K562 (cell line): ENCODE measurements around the gene PYGM. TPM values are rescaled to one million over a fixed set of nuclear protein-coding genes. Genes with fewer than 3 reads are reported as not detected.

Experiments
- ATAC-seq: fragments of 200-7000 bp; cut with Tn5 transposase; 3 replicates; pipeline ENCODE4 v1.9.1; 2020; ENCODE audit warnings: moderate library complexity
- Bru-seq: library from RNA; stranded (reverse); fragments of 400-500 nt; gene quantifications from one replicate; lab custom pipeline; 2021; lab: Mats Ljungman, UMichigan
- BruChase-seq, 2 experiments: library from RNA; stranded (reverse); fragments of 400-500 nt; gene quantifications; one replicate each; lab custom pipeline; 2021; lab: Mats Ljungman, UMichigan
- BruUV-seq: library from RNA; stranded (reverse); fragments of 400-500 nt; replicated peaks from 2 replicates; lab custom pipeline; 2021; lab: Mats Ljungman, UMichigan
- CTCF ChIA-PET: fragments of 300-600 bp; formaldehyde crosslinking; extraction: SDS; loops from one replicate; lab custom pipeline; 2021; ENCODE audit warnings: low intra/inter-chr PET ratio; lab: Yijun Ruan, JAX
- POLR2A ChIA-PET: fragments of 300-600, 350-650 bp; sonication (Branson Sonifier 250); formaldehyde crosslinking; extraction: SDS; loops from one replicate; lab custom pipeline; 2021; ENCODE audit warnings: antibody characterized with exemption, inconsistent platforms; lab: Yijun Ruan, JAX
- DNase-seq, 4 experiments: peaks; one replicate each; pipeline versions ENCODE4 v3.0.0 to v3.0.0-alpha.2; 2011 to 2018; ENCODE audit warnings: low spot score in 3 of 4, mixed read lengths in 3 of 4; ENCODE audit errors: extremely low read depth in 1 of 4
- FAIRE-seq: peaks from 2 replicates; lab custom pipeline; 2011; peaks lifted over from hg19 to GRCh38; lab: Jason Lieb, UNC
- H2AFZ ChIP-seq: 2 replicates; pipeline ENCODE4 v1.6.0; 2011; ENCODE audit warnings: low read depth, low read length, control low read depth, inconsistent platforms
- H3K27ac ChIP-seq: fragments of 200-600 bp; 3 replicates; pipeline ENCODE4 v1.8.0; 2011; ENCODE audit warnings: low read depth, mild to moderate bottlenecking, control low read depth, inconsistent platforms, low read length, moderate library complexity, mixed read lengths; ENCODE audit errors: extremely low read depth
- H3K27me3 ChIP-seq, 2 experiments: fragments of 300-600 bp in 1 of 2; 2 replicates in 1 of 2; 3 replicates in 1 of 2; pipeline versions ENCODE4 v1.6.0 to v1.8.0; 2011; ENCODE audit warnings: inconsistent platforms in 2 of 2, low read length in 2 of 2, mild to moderate bottlenecking in 1 of 2, mixed read lengths in 1 of 2, moderate library complexity in 1 of 2; ENCODE audit not compliant: control insufficient read depth in 2 of 2, insufficient read depth in 2 of 2
- H3K36me3 ChIP-seq: fragments of 300-600 bp; 3 replicates; pipeline ENCODE4 v1.8.0; 2011; ENCODE audit warnings: mild to moderate bottlenecking, low read length, inconsistent platforms; ENCODE audit not compliant: control insufficient read depth, insufficient read depth
- H3K4me1 ChIP-seq, 2 experiments: fragments of 200-600 bp in 1 of 2; replicated peaks in 1 of 2; 2 replicates in 1 of 2; 3 replicates in 1 of 2; pipeline versions ENCODE4 v1.5.1 to v1.8.0; 2011; ENCODE audit warnings: inconsistent platforms in 2 of 2, low read length in 2 of 2, mild to moderate bottlenecking in 1 of 2, mixed read lengths in 1 of 2, moderate library complexity in 1 of 2; ENCODE audit not compliant: control insufficient read depth in 2 of 2, insufficient read depth in 2 of 2
- H3K4me2 ChIP-seq: 2 replicates; pipeline ENCODE4 v1.6.1; 2011; ENCODE audit warnings: low read length, control low read depth, inconsistent platforms, mixed read lengths; ENCODE audit not compliant: insufficient read depth
- H3K4me3 ChIP-seq: fragments of 200-600 bp; sonication (generic), shearing (Covaris generic); 2 replicates; pipeline ENCODE4 v1.5.1; 2016; ENCODE audit warnings: control low read depth, inconsistent platforms
- H3K79me2 ChIP-seq: fragments of 200-600 bp; 3 replicates; pipeline ENCODE4 v1.8.0; 2011; ENCODE audit warnings: low read length, inconsistent platforms; ENCODE audit not compliant: control insufficient read depth, insufficient read depth
- H3K9ac ChIP-seq, 2 experiments: 2 replicates each; pipeline versions ENCODE4 v1.6.0 to v1.6.1; 2011; ENCODE audit warnings: low read depth in 2 of 2, low read length in 2 of 2, control low read depth in 1 of 2, inconsistent platforms in 1 of 2, mild to moderate bottlenecking in 1 of 2, mixed read lengths in 1 of 2; ENCODE audit not compliant: insufficient read depth in 1 of 2
- H3K9me1 ChIP-seq: one replicate; pipeline ENCODE4 v1.6.0; 2011; ENCODE audit warnings: inconsistent platforms, mild to moderate bottlenecking, low read length, moderate library complexity; ENCODE audit not compliant: control insufficient read depth, insufficient read depth
- H3K9me3 ChIP-seq: replicated peaks from 2 replicates; pipeline ENCODE4 v1.5.1; 2011; ENCODE audit warnings: low read depth, low read length, inconsistent platforms; ENCODE audit not compliant: control insufficient read depth, insufficient read depth
- H4K20me1 ChIP-seq: replicated peaks from 2 replicates; pipeline ENCODE4 v1.6.1; 2011; ENCODE audit warnings: low read length, inconsistent platforms, mixed read lengths; ENCODE audit not compliant: control insufficient read depth, insufficient read depth
- KAT7 ChIP-seq: sonication (generic); formaldehyde crosslinking; IDR thresholded peaks from 2 replicates; pipeline ENCODE4 v1.8.0; 2022; ENCODE audit warnings: missing genetic modification reagents, mild to moderate bottlenecking, borderline replicate concordance
- KLF6 ChIP-seq: fragments of 250-450 bp; sonication (Bioruptor Pico); IDR thresholded peaks from 2 replicates; pipeline ENCODE4 v1.4.0; 2020; ENCODE audit warnings: mild to moderate bottlenecking, moderate library complexity, borderline replicate concordance
- MBD2 ChIP-seq: sonication (generic); IDR thresholded peaks from 2 replicates; pipeline ENCODE4 v1.6.1; 2016; ENCODE audit warnings: low read depth, borderline replicate concordance
- PHF8 ChIP-seq: fragments of 200-600 bp; sonication (generic); IDR thresholded peaks from 2 replicates; pipeline ENCODE4 v1.6.1; 2012; ENCODE audit warnings: mixed run types, mild to moderate bottlenecking, inconsistent platforms, low read length, moderate library complexity, borderline replicate concordance
- POLR2G ChIP-seq: fragments of 200-400 bp; formaldehyde crosslinking; IDR thresholded peaks from 2 replicates; pipeline ENCODE4 v1.6.1; 2017; ENCODE audit warnings: low read depth, mild to moderate bottlenecking, antibody characterized with exemption, low read length, moderate library complexity
- SMAD3 ChIP-seq: fragments of 450-650 bp; formaldehyde crosslinking; conservative IDR thresholded peaks from 2 replicates; pipeline ENCODE4 v1.4.0; 2020; ENCODE audit warnings: mild to moderate bottlenecking
- U2AF2 ChIP-seq: fragments of 200-400 bp; formaldehyde crosslinking; optimal IDR thresholded peaks from 2 replicates; pipeline ENCODE3; 2017; ENCODE audit warnings: low read depth, mild to moderate bottlenecking, low read length
- UBTF ChIP-seq, 2 experiments: IDR thresholded peaks; 2 replicates each; pipeline ENCODE4 v1.6.1; 2012; ENCODE audit warnings: improper control_type of control experiment in 2 of 2, low read depth in 2 of 2, low read length in 2 of 2, borderline replicate concordance in 1 of 2
- ZBTB34 ChIP-seq: fragments of 250-450 bp; sonication (Bioruptor Pico); IDR thresholded peaks from 2 replicates; pipeline ENCODE4 v1.8.0; 2021; ENCODE audit warnings: mild to moderate bottlenecking, moderate library complexity
- ZC3H11A ChIP-seq: IDR thresholded peaks from 2 replicates; pipeline ENCODE4 v1.6.1; 2012; ENCODE audit warnings: low read depth, low read length, improper control_type of control experiment
- WGBS: fragments of 100-300 bp; shearing (Covaris generic); methylation state at CpG from one replicate; pipeline ENCODE4 v1.1.6; 2016; ENCODE audit warnings: low coverage, mixed read lengths; ENCODE audit not compliant: insufficient coverage; ENCODE audit errors: missing lambda C conversion rate; 5-methylcytosine and 5-hydroxymethylcytosine counted together
- in situ Hi-C: fragments of 300-500 bp; cut with MboI; formaldehyde crosslinking; loops from 4 replicates; pipeline ENCODE4 v1.15.0; 2018; ENCODE audit warnings: inconsistent platforms, mixed read lengths
- intact Hi-C: fragments of 100-400 bp; cut with micrococcal nuclease; formaldehyde crosslinking; loops from 2 replicates; pipeline ENCODE4 v1.14.2; 2022
- long read RNA-seq, 3 experiments: library from polyadenylated mRNA in 2 of 3; library from RNA in 1 of 3; unstranded in 2 of 3; stranded (forward) in 1 of 3; transcript quantifications; one replicate each; pipeline ENCODE4 v2.0.0, GENCODE V29; 2019 to 2022
- polyA minus RNA-seq, 3 experiments: library from RNA; depleted of rRNA, polyadenylated mRNA; stranded (reverse); fragments of >200 nt; gene quantifications; 2 replicates each; pipeline ENCODE4 v1.2.3, GENCODE V29; 2011
- polyA plus RNA-seq, 8 experiments: library from polyadenylated mRNA; depleted of rRNA in 4 of 8; stranded (reverse) in 5 of 8; unstranded in 3 of 8; fragments of >200 nt; fragmentation: Nextera tagmentation in 2 of 8; fragmentation: Illumina TruSeq in 1 of 8; extraction: Ambion mirVana in 2 of 8; extraction: Trizol in 1 of 8; gene quantifications; 2 replicates each; pipeline versions ENCODE4 v1.2.1 to v1.2.3, GENCODE V29; 2011 to 2014; ENCODE audit warnings: inconsistent platforms in 1 of 8, missing spikeins in 1 of 8
- total RNA-seq, 7 experiments: library from RNA; depleted of rRNA in 6 of 7; stranded (reverse); fragments of >200 nt in 6 of 7; fragmentation: Illumina TruSeq in 2 of 7; extraction: Trizol in 2 of 7; gene quantifications; 2 replicates each; pipeline versions ENCODE4 v1.2.1 to v1.2.3, GENCODE V29; 2011 to 2021; ENCODE audit warnings: low replicate concordance in 1 of 7
- TF ChIP-seq, protein P1 (sequence below): fragments of 450-650 bp; formaldehyde crosslinking; IDR thresholded peaks from 2 replicates; pipeline ENCODE4 v1.4.0; 2020; ENCODE audit warnings: mild to moderate bottlenecking

Gene PYGM
- total RNA-seq (2011; cell fraction: chromatin; rRNA removed; ENCODE audit: low replicate concordance), result 3.2 and 8.8 TPM in 2 replicates
- 2.1 and 2.3 TPM in 2 replicates for total RNA-seq (2011; cell fraction: nucleolus; rRNA removed)
- 2.2 and 2.8 TPM in 2 replicates for total RNA-seq (2011; cell fraction: nucleoplasm; rRNA removed)
- total RNA-seq (2014; rRNA removed) (0.65 and 1.5 TPM in 2 replicates), total RNA-seq (2014; rRNA removed; fragmentation: Illumina TruSeq; extraction: Trizol) (0.29 and 0.32 TPM in 2 replicates), total RNA-seq (2015; rRNA removed; fragmentation: Illumina TruSeq; extraction: Trizol) (0.33 and 0.60 TPM in 2 replicates), total RNA-seq (2021) (0.69 and 1.2 TPM in 2 replicates), polyA plus RNA-seq (2011; rRNA removed) (0.72 and 1.2 TPM in 2 replicates), polyA plus RNA-seq (2014; fragmentation: Illumina TruSeq; extraction: Trizol) (0.76 and 0.87 TPM in 2 replicates), polyA plus RNA-seq (2014; fragmentation: Nextera tagmentation; extraction: Ambion mirVana) (under 1 TPM; 0.07 to 0.11 TPM), polyA plus RNA-seq (2014; rRNA removed) (0.55 and 0.68 TPM in 2 replicates), polyA minus RNA-seq (2011; rRNA and poly(A)+ RNA removed) (0.42 and 0.53 TPM in 2 replicates), Bru-seq, nascent RNA (percentile 40 among the genes with signal in this experiment), BruChase-seq, experiment 1, labeled RNA remaining after a 2-hour chase (percentile 38 among the genes with signal in this experiment), BruChase-seq, experiment 2, labeled RNA remaining after a 6-hour chase (percentile 44 among the genes with signal in this experiment)
- polyA plus RNA-seq (2011; cell fraction: cytosol; rRNA removed), result 0.59 and 1.3 TPM in 2 replicates
- 1.7 and 3.2 TPM in 2 replicates for polyA plus RNA-seq (2011; cell fraction: nucleus; rRNA removed)
- polyA plus RNA-seq (2012), result 0.68 and 0.82 TPM in 2 replicates
- polyA minus RNA-seq (2011; cell fraction: cytosol; rRNA and poly(A)+ RNA removed), result 2.1 and 3.9 TPM in 2 replicates
- polyA minus RNA-seq (2011; cell fraction: nucleus; rRNA and poly(A)+ RNA removed), result 0.78 and 2.2 TPM in 2 replicates
- long read RNA-seq, experiment 1, result 0 reads
- long read RNA-seq, experiment 2, result 0 reads
- long read RNA-seq, experiment 3, result 0 reads

DNA sequence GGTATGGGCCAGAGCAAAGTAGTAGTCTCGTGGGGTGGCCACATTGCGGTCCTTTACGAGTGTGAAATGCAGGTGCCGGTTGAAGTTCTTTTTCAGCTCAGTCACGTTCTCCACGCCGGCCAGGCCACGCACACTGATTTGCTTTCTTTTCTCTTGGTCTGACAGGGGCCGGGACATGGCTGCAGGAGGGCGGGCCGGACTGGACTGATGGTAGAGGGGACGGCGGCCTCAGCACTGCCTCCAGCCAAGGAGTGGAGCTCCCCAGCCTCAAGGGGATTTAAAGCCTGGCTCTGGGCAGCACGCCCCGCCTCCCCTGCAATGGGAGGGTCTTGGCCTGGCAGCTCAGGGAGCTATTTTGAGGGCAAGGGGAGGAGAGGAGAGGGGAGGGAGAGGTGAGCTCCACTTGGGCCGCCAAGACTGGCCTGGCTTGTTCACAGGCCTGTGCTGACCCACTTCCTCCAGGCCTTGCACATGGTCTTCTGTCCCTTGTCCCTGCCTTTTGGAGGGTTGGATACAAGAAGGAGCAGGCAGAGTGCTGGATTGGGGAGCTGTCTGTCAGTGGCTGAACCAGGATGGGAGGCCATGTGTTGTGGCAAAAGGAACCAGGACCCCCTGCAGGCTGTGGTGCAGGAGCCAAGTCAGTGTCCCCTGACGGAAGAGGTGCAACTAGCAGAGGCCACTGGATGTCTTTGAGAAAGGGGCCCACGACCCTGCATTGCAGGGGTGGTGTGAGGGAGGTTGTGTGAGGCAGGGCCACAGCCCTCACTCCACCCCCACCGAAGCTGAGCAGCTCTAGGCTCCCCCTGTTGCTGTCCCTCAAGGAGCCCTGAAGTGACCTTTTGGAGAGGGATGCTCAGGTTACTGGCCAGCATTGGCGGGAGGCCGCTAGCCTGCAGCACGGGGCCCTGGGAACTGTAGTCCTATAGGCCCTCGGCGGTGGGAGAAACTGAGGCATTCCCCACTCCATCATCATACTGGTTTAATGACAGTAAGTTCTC, at the start of gene PYGM:
Gene PYGM (minus strand): TSS at position 253 of the 998 bp plus-strand sequence. CDS start 76 bp downstream, at position 177.
- H3K9ac ChIP-seq, result peak within 1 kb of the TSS in 1 of 2 experiments; percentile 81; a peak in 2 of 4 replicates
- H3K4me2 ChIP-seq, result no peak within 1 kb of the TSS
- in situ Hi-C loops, result no loop called here
- peaks cover 24% of the 10 kb centered on the region for H4K20me1 ChIP-seq
- 69% methylated on average over 24 of the region's 24 CpGs for WGBS
- no peak within 1 kb of the TSS for H3K4me3 ChIP-seq
- H3K36me3 ChIP-seq, result peaks cover 32% of the 10 kb centered on the region; the same call in 2 of the 3 replicates
- DNase-seq (peak; percentile 36 to 55 (median 40)), FAIRE-seq (no peak), ATAC-seq (peak; percentile 43)
- peaks cover 6% of the 10 kb centered on the region for H3K9me1 ChIP-seq
- no peaks in the 10 kb centered on the region for H3K9me3 ChIP-seq
- BruUV-seq, result no TSS peak
- no peaks in the 10 kb centered on the region for H3K79me2 ChIP-seq
- H3K27ac ChIP-seq, result no peak within 1 kb of the TSS
- intact Hi-C loops, result no loop called here
- ChIA-PET POLR2A (interaction anchor here (0.7 to 7.9 kb wide), 7 partner anchors 8 to 740 kb away, joined by 3 to 168 read pairs (median 5); partner anchors contain the start of gene SF1), CTCF (no interaction called here)
- H3K4me1 ChIP-seq, result peaks cover 18 to 69% of the 10 kb centered on the region in 2 experiments
- no peaks in the 10 kb centered on the region for H3K27me3 ChIP-seq
- no peak within 1 kb of the TSS for H2AFZ ChIP-seq
- TF ChIP-seq KLF6 (CRISPR knock-in tag) (no peak), UBTF (IDR thresholded peaks at IDR 0.05; ENCODE audit: borderline replicate concordance in 1 of 2, low read depth in 2 of 2, low read length in 2 of 2) (no peak), POLR2G (peak; percentile 66), ZBTB34 (CRISPR knock-in tag) (no peak), ZC3H11A (no peak), MBD2 (no peak), U2AF2 (no peak), SMAD3 (CRISPR knock-in tag) (no peak), KAT7 (CRISPR knock-in tag) (no peak), PHF8 (no peak)
- TF ChIP-seq, protein P1, sequence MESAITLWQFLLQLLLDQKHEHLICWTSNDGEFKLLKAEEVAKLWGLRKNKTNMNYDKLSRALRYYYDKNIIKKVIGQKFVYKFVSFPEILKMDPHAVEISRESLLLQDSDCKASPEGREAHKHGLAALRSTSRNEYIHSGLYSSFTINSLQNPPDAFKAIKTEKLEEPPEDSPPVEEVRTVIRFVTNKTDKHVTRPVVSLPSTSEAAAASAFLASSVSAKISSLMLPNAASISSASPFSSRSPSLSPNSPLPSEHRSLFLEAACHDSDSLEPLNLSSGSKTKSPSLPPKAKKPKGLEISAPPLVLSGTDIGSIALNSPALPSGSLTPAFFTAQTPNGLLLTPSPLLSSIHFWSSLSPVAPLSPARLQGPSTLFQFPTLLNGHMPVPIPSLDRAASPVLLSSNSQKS (CRISPR knock-in tag), result no peak
